Liver (tissue), 9 donors: ENCODE measurements around the gene PIGV. TPM values are rescaled to one million over a fixed set of nuclear protein-coding genes. Genes with fewer than 3 reads are reported as not detected.

Experiments used
- DNase-seq: peaks from one replicate; pipeline ENCODE4 v3.0.0-alpha.2; 2017; ENCODE audit warnings: low spot score
- H3K27ac ChIP-seq, 2 donors: one replicate each; pipeline ENCODE4 v1.7.0; 2013; ENCODE audit warnings: inconsistent platforms in 2 of 2, low read length in 2 of 2, control low read depth in 1 of 2, low read depth in 1 of 2, mild to moderate bottlenecking in 1 of 2
- H3K27me3 ChIP-seq, 4 donors: one replicate each; pipeline versions ENCODE4 v1.6.1 to v1.7.0; 2013; ENCODE audit warnings: low read length in 3 of 4, inconsistent platforms in 1 of 4, mild to moderate bottlenecking in 1 of 4, moderate library complexity in 1 of 4; ENCODE audit not compliant: control insufficient read depth in 4 of 4, insufficient read depth in 4 of 4
- H3K36me3 ChIP-seq, 4 donors: one replicate each; pipeline versions ENCODE4 v1.6.1 to v1.7.0; 2013; ENCODE audit warnings: low read length in 3 of 4, mild to moderate bottlenecking in 3 of 4, low read depth in 1 of 4, moderate library complexity in 1 of 4; ENCODE audit not compliant: control insufficient read depth in 4 of 4, insufficient read depth in 3 of 4
- H3K4me1 ChIP-seq, 4 donors: one replicate each; pipeline versions ENCODE4 v1.6.1 to v1.7.0; 2013; ENCODE audit warnings: low read length in 3 of 4, mild to moderate bottlenecking in 3 of 4, moderate library complexity in 1 of 4; ENCODE audit not compliant: control insufficient read depth in 4 of 4, insufficient read depth in 4 of 4
- H3K4me3 ChIP-seq, 3 donors: one replicate each; pipeline versions ENCODE4 v1.6.1 to v1.7.0; 2013; ENCODE audit warnings: low read length in 3 of 3, control low read depth in 1 of 3, low read depth in 1 of 3, mild to moderate bottlenecking in 1 of 3
- H3K9ac ChIP-seq, 2 donors: one replicate each; pipeline ENCODE4 v1.7.0; 2013; ENCODE audit warnings: low read length in 2 of 2, mild to moderate bottlenecking in 2 of 2, moderate library complexity in 2 of 2, control low read depth in 1 of 2, low read depth in 1 of 2
- H3K9me3 ChIP-seq, 4 donors: one replicate each; pipeline versions ENCODE4 v1.6.1 to v1.7.0; 2013; ENCODE audit warnings: low read length in 3 of 4; ENCODE audit not compliant: control insufficient read depth in 4 of 4
- ATF3 ChIP-seq: IDR thresholded peaks from 2 replicates; pipeline ENCODE4 v1.6.1; 2016; ENCODE audit warnings: antibody characterized with exemption
- CTCF ChIP-seq: fragments of 150-350 bp; IDR thresholded peaks from 2 replicates; pipeline ENCODE4 v1.5.1; 2017; ENCODE audit warnings: improper control_type of control experiment, low read depth, low read length; ENCODE audit not compliant: missing input control
- EGR1 ChIP-seq, 2 donors: IDR thresholded peaks; 2 replicates each; pipeline ENCODE4 v1.6.1; 2016 to 2018; ENCODE audit warnings: antibody characterized with exemption in 2 of 2, low read depth in 2 of 2
- FOXA1 ChIP-seq: IDR thresholded peaks from 2 replicates; pipeline ENCODE4 v1.6.1; 2016; ENCODE audit warnings: antibody characterized with exemption
- FOXA2 ChIP-seq: IDR thresholded peaks from 2 replicates; pipeline ENCODE4 v1.6.1; 2016; ENCODE audit warnings: antibody characterized with exemption
- GABPA ChIP-seq, 2 donors: IDR thresholded peaks in 1 of 2; conservative IDR thresholded peaks in 1 of 2; 2 replicates each; pipeline ENCODE4 v1.6.1; 2016; ENCODE audit warnings: antibody characterized with exemption in 2 of 2, mild to moderate bottlenecking in 1 of 2, moderate library complexity in 1 of 2
- HNF4A ChIP-seq, 2 donors: conservative IDR thresholded peaks; 2 replicates each; pipeline ENCODE4 v1.6.1; 2016; ENCODE audit warnings: antibody characterized with exemption in 2 of 2, mild to moderate bottlenecking in 2 of 2
- HNF4G ChIP-seq: IDR thresholded peaks from 2 replicates; pipeline ENCODE4 v1.6.1; 2016; ENCODE audit warnings: antibody characterized with exemption
- JUND ChIP-seq, 2 donors: IDR thresholded peaks; 2 replicates each; pipeline ENCODE4 v1.6.1; 2016; ENCODE audit warnings: antibody characterized with exemption in 2 of 2
- MAX ChIP-seq: IDR thresholded peaks from 2 replicates; pipeline ENCODE4 v1.6.1; 2016; ENCODE audit warnings: antibody characterized with exemption
- NR2F2 ChIP-seq: IDR thresholded peaks from 2 replicates; pipeline ENCODE4 v1.6.1; 2016; ENCODE audit warnings: antibody characterized with exemption
- REST ChIP-seq: IDR thresholded peaks from 2 replicates; pipeline ENCODE4 v1.6.1; 2016; ENCODE audit warnings: antibody characterized with exemption, mild to moderate bottlenecking
- RXRA ChIP-seq, 2 donors: IDR thresholded peaks; 2 replicates each; pipeline ENCODE4 v1.6.1; 2017 to 2018; ENCODE audit warnings: antibody characterized with exemption in 2 of 2, mild to moderate bottlenecking in 1 of 2
- SP1 ChIP-seq: IDR thresholded peaks from 2 replicates; pipeline ENCODE4 v1.6.1; 2018; ENCODE audit warnings: antibody characterized with exemption, mild to moderate bottlenecking
- TAF1 ChIP-seq: conservative IDR thresholded peaks from 2 replicates; pipeline ENCODE4 v1.6.1; 2016; ENCODE audit warnings: antibody characterized with exemption, mild to moderate bottlenecking
- YY1 ChIP-seq: IDR thresholded peaks from 2 replicates; pipeline ENCODE4 v1.6.1; 2016; ENCODE audit warnings: antibody characterized with exemption, mild to moderate bottlenecking
- ZBTB33 ChIP-seq: IDR thresholded peaks from 2 replicates; pipeline ENCODE4 v1.6.1; 2016; ENCODE audit warnings: antibody characterized with exemption
- WGBS: extraction: QIAGEN DNeasy Blood & Tissue Kit; methylation state at CpG from one replicate; pipeline ENCODE4 v1.1.7; 2013; 5-methylcytosine and 5-hydroxymethylcytosine counted together
- polyA plus RNA-seq, 2 donors: library from polyadenylated mRNA; stranded (reverse) in 1 of 2; unstranded in 1 of 2; fragments of 200-250 nt in 1 of 2; fragments of >200 nt in 1 of 2; fragmentation: Nextera tagmentation in 1 of 2; extraction: Ambion mirVana in 1 of 2; gene quantifications; one replicate each; pipeline versions ENCODE4 v1.2.1 to v1.2.3, GENCODE V29; 2013 to 2015
- total RNA-seq, 2 donors: library from RNA; depleted of rRNA; stranded (reverse); fragments of >200 nt; gene quantifications; one replicate each; pipeline ENCODE4 v1.2.3, GENCODE V29; 2014
- donor health status: healthy.
- donor health status: healthy.
- donor health status: healthy.
- donor health status: healthy.
- donor health status: healthy.

PIGV gene
- total and polyA plus RNA-seq, 4 donors: 13.9 to 24.3 (median 14.8) TPM

GRCh38 chr1:26789612-26789865, 1.8 kb downstream of the PIGV start:
- H3K27ac ChIP-seq: peak overlapping the region in 1 of 2 donors; percentile 100

GRCh38 chr1:26789931-26790330, 2.2 kb downstream of the PIGV start:
- Histone ChIP-seq H3K36me3 (peaks cover 0 to 6% (median 4%) of the 10 kb centered on the region in 4 donors), H3K9me3 (no peaks in the 10 kb centered on the region), H3K4me3 (no peak overlapping the region), H3K4me1 (peaks cover 11 to 76% (median 42%) of the 10 kb centered on the region in 4 donors), H3K27me3 (no peaks in the 10 kb centered on the region), H3K27ac (no peak overlapping the region), H3K9ac (peak overlapping the region in 1 of 2 donors; percentile 39)
- WGBS: 72% methylated on average over 4 of the region's 4 CpGs
- no peak for TF ChIP-seq REST
- TF ChIP-seq FOXA1: no peak
- no peak for TF ChIP-seq ATF3
- no peak for TF ChIP-seq FOXA2
- no peak for TF ChIP-seq TAF1
- TF ChIP-seq RXRA (IDR thresholded peaks at IDR 0.05): no peak
- no peak for TF ChIP-seq GABPA (IDR thresholded peaks at IDR 0.05 in 1 of 2, conservative IDR thresholded peaks at IDR 0.05 in 1 of 2)
- TF ChIP-seq JUND (IDR thresholded peaks at IDR 0.05): no peak
- no peak for TF ChIP-seq MAX
- no peak for TF ChIP-seq ZBTB33
- no peak for TF ChIP-seq YY1
- TF ChIP-seq CTCF: no peak
- no peak for TF ChIP-seq NR2F2
- TF ChIP-seq HNF4G: no peak
- no peak for TF ChIP-seq EGR1 (IDR thresholded peaks at IDR 0.05; ENCODE audit: low read depth in 2 of 2)
- no peak for TF ChIP-seq HNF4A (conservative IDR thresholded peaks at IDR 0.05)
- no peak for TF ChIP-seq SP1
- no peak for DNase-seq

More at GRCh38 chr1:26789612-26789865, 1.8 kb downstream of the PIGV start:
- Histone ChIP-seq H3K4me1 (peaks cover 13 to 76% (median 43%) of the 10 kb centered on the region in 4 donors), H3K36me3 (peaks cover 0 to 5% (median 3%) of the 10 kb centered on the region in 4 donors), H3K9me3 (no peaks in the 10 kb centered on the region), H3K27me3 (no peaks in the 10 kb centered on the region), H3K4me3 (no peak overlapping the region), H3K9ac (peak overlapping the region in 1 of 2 donors; percentile 39)
- no peak for TF ChIP-seq TAF1
- TF ChIP-seq JUND (IDR thresholded peaks at IDR 0.05): no peak
- TF ChIP-seq RXRA (IDR thresholded peaks at IDR 0.05): no peak
- TF ChIP-seq HNF4A (conservative IDR thresholded peaks at IDR 0.05): no peak
- TF ChIP-seq NR2F2: no peak
- TF ChIP-seq EGR1 (IDR thresholded peaks at IDR 0.05; ENCODE audit: low read depth in 2 of 2): no peak
- no peak for TF ChIP-seq MAX
- no peak for DNase-seq
- WGBS: 67% methylated on average over 3 of the region's 3 CpGs
